ENCODE measurements around the gene TUBB6. TPM values are rescaled to one million over a fixed set of nuclear protein-coding genes. Genes with fewer than 3 reads are reported as not detected.

The TUBB6 gene
- total and polyA plus RNA-seq, 2 of the 13 experiments (the other 11 are each of a cell fraction or from before 2014, with no cell fraction given) = 9.9 to 28.6 TPM

GRCh38 chr18:12346240-12346565 lies 38.2 kb downstream of the TUBB6 start:
- H3K9ac ChIP-seq (ENCODE audit: insufficient read depth, low read depth, low read length) = no peak overlapping the region
- H2AFZ ChIP-seq (ENCODE audit: low read length) = no peak overlapping the region
- in situ Hi-C loops (cut with HindIII; ENCODE audit: extremely low pct_ligation_motif_present, low pct_unique_long_range_greater_than_20kb) (no loop called here), intact Hi-C loops (cut with micrococcal nuclease; ENCODE audit: unreplicated experiment) (no loop called here)
- H3K4me2 ChIP-seq (ENCODE audit: low read depth, low read length) = no peak overlapping the region
- FAIRE-seq (no peak), ATAC-seq (no peak; the same call in 1 of the 3 replicates), DNase-seq (ENCODE audit: low spot score) (no peak)
- no peaks in the 10 kb centered on the region for H3K79me2 ChIP-seq (ENCODE audit: insufficient read depth, low read length)
- no peaks in the 10 kb centered on the region for H3K4me1 ChIP-seq (ENCODE audit: insufficient read depth, low read length)
- H3K27me3 ChIP-seq (ENCODE audit: control insufficient read depth in 1 of 2, insufficient read depth in 2 of 2, low read length in 2 of 2) = no peaks in the 10 kb centered on the region
- CTCF ChIA-PET (ENCODE audit: low intra/inter-chr PET ratio, low total read pairs) = no interaction called here
- POLR2A ChIA-PET = no interaction called here
- H4K20me1 ChIP-seq (ENCODE audit: insufficient read depth, low read length) = no peaks in the 10 kb centered on the region
- WGBS (ENCODE audit: low lambda C conversion rate) = 96% methylated on average over 7 of the region's 7 CpGs
- H3K36me3 ChIP-seq (replicated peaks in 1 of 2; ENCODE audit: control insufficient read depth in 1 of 2, insufficient read depth in 2 of 2, low read length in 2 of 2) = peaks cover 32 to 85% of the 10 kb centered on the region in 2 experiments
- no peak for TF ChIP-seq GLI4 (CRISPR knock-in tag; IDR thresholded peaks at IDR 0.05; ENCODE audit: borderline replicate concordance)
- TF ChIP-seq ATF7 (IDR thresholded peaks at IDR 0.05) = no peak
- TF ChIP-seq ATF7 (CRISPR knock-in tag; IDR thresholded peaks at IDR 0.05) = no peak
- no peak overlapping the region for H3K27ac ChIP-seq (ENCODE audit: extremely low read length, insufficient read depth, low read length)
- no TSS peak for BruUV-seq (replicated peaks)
- no peaks in the 10 kb centered on the region for H3K9me3 ChIP-seq (ENCODE audit: low read length)
- H3K4me3 ChIP-seq (replicated peaks in 1 of 3; ENCODE audit: insufficient read depth in 1 of 3, low read depth in 2 of 3, low read length in 3 of 3) = no peak overlapping the region

GRCh38 chr18:12347895-12348294 lies 39.9 kb downstream of the TUBB6 start:
- H3K27me3 ChIP-seq (ENCODE audit: control insufficient read depth in 1 of 2, insufficient read depth in 2 of 2, low read length in 2 of 2) = no peaks in the 10 kb centered on the region
- WGBS (ENCODE audit: low lambda C conversion rate) = 97% methylated on average over 4 of the region's 4 CpGs
- H3K4me3 ChIP-seq (replicated peaks in 1 of 3; ENCODE audit: insufficient read depth in 1 of 3, low read depth in 2 of 3, low read length in 3 of 3) = no peak overlapping the region
- no peak overlapping the region for H2AFZ ChIP-seq (ENCODE audit: low read length)
- no peak for ATAC-seq
- no peaks in the 10 kb centered on the region for H3K79me2 ChIP-seq (ENCODE audit: insufficient read depth, low read length)
- no peak for DNase-seq (ENCODE audit: low spot score)
- in situ Hi-C loops (cut with HindIII; ENCODE audit: extremely low pct_ligation_motif_present, low pct_unique_long_range_greater_than_20kb) (no loop called here), intact Hi-C loops (cut with micrococcal nuclease; ENCODE audit: unreplicated experiment) (no loop called here)
- CTCF ChIA-PET (ENCODE audit: low intra/inter-chr PET ratio, low total read pairs) = no interaction called here
- FAIRE-seq = no peak
- no peak overlapping the region for H3K4me2 ChIP-seq (ENCODE audit: low read depth, low read length)
- H4K20me1 ChIP-seq (ENCODE audit: insufficient read depth, low read length) = no peaks in the 10 kb centered on the region
- no peaks in the 10 kb centered on the region for H3K4me1 ChIP-seq (ENCODE audit: insufficient read depth, low read length)
- peaks cover 39 to 86% of the 10 kb centered on the region in 2 experiments for H3K36me3 ChIP-seq (replicated peaks in 1 of 2; ENCODE audit: control insufficient read depth in 1 of 2, insufficient read depth in 2 of 2, low read length in 2 of 2)
- POLR2A ChIA-PET = interaction anchor here (1.2 kb wide), 1 partner anchor 29 kb away, joined by 3 read pairs; the partner anchor contains the start of gene AFG3L2
- H3K27ac ChIP-seq (ENCODE audit: extremely low read length, insufficient read depth, low read length) = no peak overlapping the region
- H3K9ac ChIP-seq (ENCODE audit: insufficient read depth, low read depth, low read length) = no peak overlapping the region
- no TSS peak for BruUV-seq (replicated peaks)
- H3K9me3 ChIP-seq (ENCODE audit: low read length) = no peaks in the 10 kb centered on the region
- no peak for TF ChIP-seq TFDP2 (CRISPR knock-in tag; IDR thresholded peaks at IDR 0.05)
- TF ChIP-seq ZNF343 (CRISPR knock-in tag; IDR thresholded peaks at IDR 0.05) = no peak
- TF ChIP-seq NRL (CRISPR knock-in tag; IDR thresholded peaks at IDR 0.05; ENCODE audit: borderline replicate concordance) = no peak
- no peak for TF ChIP-seq ZNF24 (IDR thresholded peaks at IDR 0.05)
- no peak for TF ChIP-seq PHB2 (IDR thresholded peaks at IDR 0.05; ENCODE audit: partially characterized antibody)
- no peak for TF ChIP-seq NFKBIZ (CRISPR knock-in tag; IDR thresholded peaks at IDR 0.05)
- no peak for TF ChIP-seq ZNF710 (CRISPR knock-in tag; IDR thresholded peaks at IDR 0.05; ENCODE audit: borderline replicate concordance)
- TF ChIP-seq KLF9 (CRISPR knock-in tag; IDR thresholded peaks at IDR 0.05; ENCODE audit: low read depth) = no peak
- TF ChIP-seq ZNF562 (CRISPR knock-in tag; IDR thresholded peaks at IDR 0.05; ENCODE audit: borderline replicate concordance) = no peak
- no peak for TF ChIP-seq DPF2 (CRISPR knock-in tag; IDR thresholded peaks at IDR 0.05; ENCODE audit: borderline replicate concordance, low read depth)
- no peak for TF ChIP-seq CSRNP1 (CRISPR knock-in tag; IDR thresholded peaks at IDR 0.05)
- no peak for TF ChIP-seq GTF2F1 (IDR thresholded peaks at IDR 0.05; ENCODE audit: low read length)

All from HepG2 (cell line).